IMR-90 (cell line): ENCODE measurements around the gene TMEM97. TPM values are rescaled to one million over a fixed set of nuclear protein-coding genes. Genes with fewer than 3 reads are reported as not detected.

Experiments used
- ATAC-seq: fragments of 200-7000 bp; cut with Tn5 transposase; 2 replicates; pipeline ENCODE4 v1.9.1; 2020; ENCODE audit warnings: low read depth, mild to moderate bottlenecking, moderate library complexity
- BruUV-seq: library from RNA; stranded (reverse); fragments of 400-500 nt; replicated peaks from 2 replicates; lab custom pipeline; 2021; lab: Mats Ljungman, UMichigan
- CTCF ChIA-PET: fragments of 300-600 bp; formaldehyde crosslinking; extraction: SDS; loops from one replicate; lab custom pipeline; 2021; ENCODE audit warnings: antibody characterized with exemption; lab: Yijun Ruan, JAX
- POLR2A ChIA-PET: fragments of 300-600 bp; sonication (Branson Sonifier 250); formaldehyde crosslinking; loops from one replicate; lab custom pipeline; 2022; ENCODE audit warnings: antibody characterized with exemption; ENCODE audit not compliant: unreplicated experiment; lab: Charles Lee
- DNase-seq: peaks from one replicate; pipeline ENCODE4 v3.0.0; 2013
- H2AFZ ChIP-seq: replicated peaks from 2 replicates; pipeline ENCODE3; 2013; ENCODE audit warnings: low read length, mild to moderate bottlenecking; ENCODE audit not compliant: poor library complexity
- H2AK5ac ChIP-seq: 2 replicates; pipeline ENCODE4 v1.6.1; 2013; ENCODE audit warnings: low read depth, low read length, inconsistent platforms
- H2AK9ac ChIP-seq: replicated peaks from 2 replicates; pipeline ENCODE3; 2013; ENCODE audit warnings: mild to moderate bottlenecking, low read depth, low read length, moderate library complexity; ENCODE audit not compliant: poor library complexity
- H2BK120ac ChIP-seq: 2 replicates; pipeline ENCODE4 v1.6.1; 2013; ENCODE audit warnings: low read depth, low read length, inconsistent platforms
- H2BK15ac ChIP-seq: 3 replicates; pipeline ENCODE4 v1.6.1; 2013; ENCODE audit warnings: low read depth, low read length, inconsistent platforms
- H2BK20ac ChIP-seq: 2 replicates; pipeline ENCODE4 v1.6.1; 2013; ENCODE audit warnings: low read depth, mild to moderate bottlenecking, inconsistent platforms, low read length, moderate library complexity
- H2BK5ac ChIP-seq: 2 replicates; pipeline ENCODE4 v1.6.1; 2013; ENCODE audit warnings: mild to moderate bottlenecking, low read depth, low read length, inconsistent platforms; ENCODE audit not compliant: poor library complexity, severe bottlenecking
- H3K14ac ChIP-seq: replicated peaks from 2 replicates; pipeline ENCODE4 v1.6.1; 2013; ENCODE audit warnings: low read depth, low read length, inconsistent platforms
- H3K18ac ChIP-seq: 2 replicates; pipeline ENCODE4 v1.6.1; 2013; ENCODE audit warnings: low read depth, low read length, control low read depth
- H3K23ac ChIP-seq: 2 replicates; pipeline ENCODE4 v1.6.1; 2013; ENCODE audit warnings: low read depth, low read length, inconsistent platforms
- H3K27ac ChIP-seq: 2 replicates; pipeline ENCODE4 v1.5.1; 2013; ENCODE audit warnings: mild to moderate bottlenecking, control low read depth, low read length; ENCODE audit not compliant: insufficient read depth
- H3K27me3 ChIP-seq: 2 replicates; pipeline ENCODE4 v1.6.1; 2013; ENCODE audit warnings: low read length; ENCODE audit not compliant: control insufficient read depth, insufficient read depth
- H3K36me3 ChIP-seq: 2 replicates; pipeline ENCODE4 v1.6.1; 2013; ENCODE audit warnings: low read length, mixed read lengths; ENCODE audit not compliant: control insufficient read depth, insufficient read depth
- H3K4ac ChIP-seq: 2 replicates; pipeline ENCODE4 v1.6.1; 2013; ENCODE audit warnings: low read depth, low read length, inconsistent platforms
- H3K4me1 ChIP-seq: 2 replicates; pipeline ENCODE4 v1.6.1; 2013; ENCODE audit warnings: low read length, mixed read lengths; ENCODE audit not compliant: control insufficient read depth, insufficient read depth
- H3K4me2 ChIP-seq: 2 replicates; pipeline ENCODE4 v1.6.1; 2013; ENCODE audit warnings: low read depth, mild to moderate bottlenecking, control low read depth, low read length, moderate library complexity
- H3K4me3 ChIP-seq: 2 replicates; pipeline ENCODE4 v1.5.1; 2013; ENCODE audit warnings: low read depth, mild to moderate bottlenecking, control low read depth, low read length, moderate library complexity; ENCODE audit not compliant: insufficient read depth
- H3K56ac ChIP-seq: 2 replicates; pipeline ENCODE4 v1.6.1; 2013; ENCODE audit warnings: low read length, inconsistent platforms; ENCODE audit not compliant: insufficient read depth; ENCODE audit errors: extremely low read depth
- H3K79me1 ChIP-seq, 2 experiments: 2 replicates each; pipeline ENCODE4 v1.6.1; 2013; ENCODE audit warnings: low read length in 2 of 2, inconsistent platforms in 1 of 2, low read depth in 1 of 2
- H3K9ac ChIP-seq: 2 replicates; pipeline ENCODE4 v1.6.1; 2013; ENCODE audit warnings: low read depth, low read length, control low read depth
- H3K9me1 ChIP-seq: 2 replicates; pipeline ENCODE4 v1.6.1; 2013; ENCODE audit warnings: low read length, inconsistent platforms; ENCODE audit not compliant: insufficient read depth
- H3K9me3 ChIP-seq: 2 replicates; pipeline ENCODE4 v1.6.1; 2013; ENCODE audit warnings: low read length; ENCODE audit not compliant: control insufficient read depth, insufficient read depth
- H4K20me1 ChIP-seq: 2 replicates; pipeline ENCODE4 v1.6.1; 2013; ENCODE audit warnings: low read length, inconsistent platforms; ENCODE audit not compliant: insufficient read depth
- H4K5ac ChIP-seq: 2 replicates; pipeline ENCODE4 v1.6.1; 2013; ENCODE audit warnings: mild to moderate bottlenecking, low read depth, low read length, control low read depth
- H4K8ac ChIP-seq, 2 experiments: 2 replicates each; pipeline ENCODE4 v1.6.1; 2013; ENCODE audit warnings: low read depth in 2 of 2, low read length in 2 of 2, control low read depth in 1 of 2, inconsistent platforms in 1 of 2
- H4K91ac ChIP-seq: 2 replicates; pipeline ENCODE4 v1.6.1; 2013; ENCODE audit warnings: low read depth, low read length, inconsistent platforms; ENCODE audit not compliant: insufficient read depth
- BHLHE40 ChIP-seq: fragments of 150-350 bp; IDR thresholded peaks from 2 replicates; pipeline ENCODE4 v1.6.1; 2016; ENCODE audit warnings: mild to moderate bottlenecking, low read depth, low read length
- CEBPB ChIP-seq: IDR thresholded peaks from 2 replicates; pipeline ENCODE4 v1.6.1; 2012; ENCODE audit warnings: low read depth, low read length, improper control_type of control experiment
- FOS ChIP-seq: fragments of 150-350 bp; IDR thresholded peaks from 2 replicates; pipeline ENCODE4 v1.6.1; 2016; ENCODE audit warnings: low read depth, low read length
- MAFK ChIP-seq: IDR thresholded peaks from 2 replicates; pipeline ENCODE4 v1.6.1; 2012; ENCODE audit warnings: low read depth, low read length, improper control_type of control experiment
- MAZ ChIP-seq: IDR thresholded peaks from 2 replicates; pipeline ENCODE4 v1.6.1; 2012; ENCODE audit warnings: low read depth, mild to moderate bottlenecking, low read length, improper control_type of control experiment, moderate library complexity, borderline replicate concordance
- MXI1 ChIP-seq: IDR thresholded peaks from 2 replicates; pipeline ENCODE4 v1.6.1; 2012; ENCODE audit warnings: low read depth, mild to moderate bottlenecking, low read length, moderate library complexity, borderline replicate concordance
- NFE2L2 ChIP-seq: fragments of 150-350 bp; IDR thresholded peaks from 2 replicates; pipeline ENCODE4 v1.6.1; 2016; ENCODE audit warnings: low read depth, mild to moderate bottlenecking, low read length
- POLR2A ChIP-seq: IDR thresholded peaks from 2 replicates; pipeline ENCODE4 v1.6.1; 2012; ENCODE audit warnings: mild to moderate bottlenecking, low read depth, low read length
- RAD21 ChIP-seq: IDR thresholded peaks from 2 replicates; pipeline ENCODE4 v1.6.1; 2012; ENCODE audit warnings: low read length, improper control_type of control experiment
- RCOR1 ChIP-seq: IDR thresholded peaks from 2 replicates; pipeline ENCODE4 v1.6.1; 2012; ENCODE audit warnings: mild to moderate bottlenecking, low read length, improper control_type of control experiment; ENCODE audit not compliant: insufficient replicate concordance
- SMC3 ChIP-seq: fragments of 150-350 bp; IDR thresholded peaks from 2 replicates; pipeline ENCODE4 v1.6.1; 2016; ENCODE audit warnings: low read depth, mild to moderate bottlenecking, antibody characterized with exemption, low read length, moderate library complexity
- WGBS, 2 experiments: methylation state at CpG; one replicate each; pipeline versions ENCODE4 v1.1.5 to v1.1.7; 2013; ENCODE audit warnings: missing lambda C conversion rate in 2 of 2; ENCODE audit not compliant: insufficient read length in 1 of 2; ENCODE audit errors: extremely low coverage in 2 of 2; 5-methylcytosine and 5-hydroxymethylcytosine counted together
- dilution Hi-C: fragments of 300-500 bp; cut with HindIII; formaldehyde crosslinking; loops from one replicate; pipeline ENCODE4 v1.14.3; 2018; ENCODE audit warnings: low sequenced_read_pairs; ENCODE audit not compliant: unreplicated experiment
- in situ Hi-C: fragments of 300-500 bp; cut with MboI; formaldehyde crosslinking; loops from 3 replicates; pipeline ENCODE4 v1.14.3; 2019; ENCODE audit warnings: low sequenced_read_pairs, inconsistent platforms, mixed read lengths
- intact Hi-C: fragments of 100-400 bp; cut with micrococcal nuclease; formaldehyde crosslinking; loops from 2 replicates; pipeline ENCODE4 v1.10.0; 2022
- polyA plus RNA-seq, 3 experiments: library from polyadenylated mRNA; depleted of rRNA; stranded (reverse); fragments of >200 nt; gene quantifications; 2 replicates each; pipeline ENCODE4 v1.2.3, GENCODE V29; 2012; ENCODE audit warnings: low replicate concordance in 1 of 3
- total RNA-seq: library from RNA; depleted of rRNA; stranded (reverse); fragments of >200 nt; gene quantifications from 2 replicates; pipeline ENCODE4 v1.2.3, GENCODE V29; 2012
- TF ChIP-seq, protein P1 (sequence below): fragments of 150-350 bp; IDR thresholded peaks from 2 replicates; pipeline ENCODE4 v1.6.1; 2016; ENCODE audit warnings: low read depth, mild to moderate bottlenecking, low read length, moderate library complexity, borderline replicate concordance

The TMEM97 gene
- total and polyA plus RNA-seq, 2 of the 4 experiments (the other 2 are of a cell fraction), result 12.3 to 21.3 TPM

DNA sequence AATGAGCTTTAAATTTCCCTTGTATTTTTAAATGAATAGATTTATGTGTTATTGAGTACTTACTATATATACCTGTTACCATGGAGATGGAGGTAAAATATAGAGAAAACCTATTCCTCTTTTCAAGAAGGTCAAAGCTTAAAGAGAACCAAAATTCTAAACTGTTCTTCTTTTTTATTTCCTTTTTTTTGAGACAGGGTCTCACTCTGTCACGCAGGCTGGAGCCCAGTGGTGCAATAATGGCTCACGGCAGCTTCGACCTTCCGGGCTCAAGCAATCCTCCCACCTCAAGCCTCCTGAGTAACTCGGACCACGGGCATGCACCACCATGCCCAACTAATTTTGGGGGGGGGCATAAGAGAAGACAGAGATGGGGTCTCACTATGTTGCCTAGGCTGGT is 25.0 kb upstream of the TMEM97 start:
- H4K5ac ChIP-seq, result no peak overlapping the region
- H3K27ac ChIP-seq, result no peak overlapping the region
- H2BK15ac ChIP-seq, result no peak overlapping the region
- no peaks in the 10 kb centered on the region for H3K9me3 ChIP-seq
- H3K4me2 ChIP-seq, result no peak overlapping the region
- no peak overlapping the region for H3K23ac ChIP-seq
- no peak overlapping the region for H2AK5ac ChIP-seq
- H2BK120ac ChIP-seq, result no peak overlapping the region
- no peaks in the 10 kb centered on the region for H3K79me1 ChIP-seq
- no peak overlapping the region for H2AK9ac ChIP-seq
- H4K20me1 ChIP-seq, result no peaks in the 10 kb centered on the region
- DNase-seq, result no peak
- TF ChIP-seq RAD21 (no peak), MAFK (no peak), POLR2A (no peak), NFE2L2 (no peak), FOS (no peak), MXI1 (no peak), BHLHE40 (no peak), RCOR1 (no peak), MAZ (no peak), CEBPB (no peak), SMC3 (no peak)
- TF ChIP-seq, protein P1, sequence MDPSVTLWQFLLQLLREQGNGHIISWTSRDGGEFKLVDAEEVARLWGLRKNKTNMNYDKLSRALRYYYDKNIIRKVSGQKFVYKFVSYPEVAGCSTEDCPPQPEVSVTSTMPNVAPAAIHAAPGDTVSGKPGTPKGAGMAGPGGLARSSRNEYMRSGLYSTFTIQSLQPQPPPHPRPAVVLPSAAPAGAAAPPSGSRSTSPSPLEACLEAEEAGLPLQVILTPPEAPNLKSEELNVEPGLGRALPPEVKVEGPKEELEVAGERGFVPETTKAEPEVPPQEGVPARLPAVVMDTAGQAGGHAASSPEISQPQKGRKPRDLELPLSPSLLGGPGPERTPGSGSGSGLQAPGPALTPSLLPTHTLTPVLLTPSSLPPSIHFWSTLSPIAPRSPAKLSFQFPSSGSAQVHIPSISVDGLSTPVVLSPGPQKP, result no peak
- CTCF ChIA-PET, result interaction anchor here (1.1 kb wide), 1 partner anchor 13 kb away, joined by 3 read pairs; no protein-coding TSS in a partner anchor
- peaks cover 8% of the 10 kb centered on the region for H3K27me3 ChIP-seq
- no peak overlapping the region for H3K14ac ChIP-seq
- WGBS, 2 experiments, result no CpG with 5 or more reads among the region's 6 CpGs
- no peak overlapping the region for H3K4me3 ChIP-seq
- H2BK5ac ChIP-seq, result no peak overlapping the region
- intact Hi-C loops, result no loop called here
- H2BK20ac ChIP-seq, result no peak overlapping the region
- H4K91ac ChIP-seq, result no peak overlapping the region
- no peaks in the 10 kb centered on the region for H3K9me1 ChIP-seq
- no peak overlapping the region for H3K56ac ChIP-seq
- in situ Hi-C loops, result no loop called here
- no peak for ATAC-seq
- dilution Hi-C loops, result no loop called here
- no peak overlapping the region for H3K4ac ChIP-seq
- H3K18ac ChIP-seq, result no peak overlapping the region
- H3K36me3 ChIP-seq, result no peaks in the 10 kb centered on the region
- no peak overlapping the region for H3K9ac ChIP-seq
- no TSS peak for BruUV-seq
- POLR2A ChIA-PET, result no interaction called here
- no peaks in the 10 kb centered on the region for H3K4me1 ChIP-seq
- no peak overlapping the region for H4K8ac ChIP-seq
- H2AFZ ChIP-seq, result no peak overlapping the region
